RCC 7860 (cell line): ENCODE data around the gene PCDH1.

Experiments
- DNase-seq: peaks from one replicate; pipeline ENCODE4 v3.0.0-alpha.2; 2015; ENCODE audit warnings: low spot score
- FAIRE-seq: peaks from 2 replicates; lab custom pipeline; 2012; peaks lifted over from hg19 to GRCh38; lab: Jason Lieb, UNC

Gene PCDH1

DNA sequence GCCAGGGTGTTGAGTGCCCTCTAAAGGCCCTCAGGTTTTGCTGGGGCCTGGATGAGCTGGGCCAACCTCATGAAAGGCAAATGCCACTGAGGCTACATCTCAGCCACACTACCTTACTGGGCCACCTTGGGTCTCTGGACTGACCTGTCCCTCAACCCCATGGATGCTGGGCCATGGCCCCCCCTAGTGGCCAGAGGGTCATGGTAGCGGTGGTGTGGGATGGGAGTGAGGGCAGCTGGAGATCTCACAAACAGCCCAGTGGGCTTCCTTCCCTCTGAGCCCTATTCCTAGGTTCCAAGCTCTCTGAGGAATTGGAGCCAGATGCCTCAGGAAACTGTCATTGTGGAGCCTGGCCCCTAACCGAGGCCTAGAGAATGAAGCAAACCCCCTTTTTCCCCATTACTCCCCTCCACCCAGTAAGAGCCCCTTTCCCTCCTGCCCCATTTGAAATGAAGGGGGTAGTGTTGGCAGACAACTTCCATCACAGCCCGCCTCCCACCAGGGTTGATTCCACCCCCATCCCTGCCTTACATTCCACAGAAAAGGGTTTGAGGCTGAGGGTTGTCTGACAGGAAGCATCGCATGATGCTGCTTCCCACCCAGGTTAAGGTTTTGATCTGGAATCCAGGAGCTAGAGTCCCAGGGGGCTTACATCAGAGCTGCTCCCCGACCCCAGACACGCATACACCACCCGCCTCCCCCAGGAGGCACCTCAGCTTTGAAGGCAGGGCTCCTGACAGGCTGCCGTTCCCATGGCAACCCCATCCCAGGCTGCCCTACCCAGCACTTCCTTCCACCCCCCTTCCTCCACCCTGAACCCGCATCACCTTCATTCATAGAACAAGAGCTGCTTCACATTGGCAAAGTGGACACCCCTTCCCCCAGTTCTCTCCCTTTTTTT, 63.9 kb downstream of the PCDH1 start:
- FAIRE-seq: no peak

GRCh38 chr5:141812512-141812911, 65.7 kb downstream of the PCDH1 start:
- FAIRE-seq: no peak
- DNase-seq: no peak

More for the DNA sequence above, 63.9 kb downstream of the PCDH1 start:
- peak; percentile 34 for DNase-seq

GRCh38 chr5:141811287-141812155, 66.7 kb downstream of the PCDH1 start:
- FAIRE-seq (no peak), DNase-seq (no peak)

GRCh38 chr5:141810702-141811101, 67.5 kb downstream of the PCDH1 start:
- FAIRE-seq: no peak

GRCh38 chr5:141809380-141810096, 68.7 kb downstream of the PCDH1 start:
- DNase-seq (no peak), FAIRE-seq (no peak)

More at GRCh38 chr5:141810702-141811101, 67.5 kb downstream of the PCDH1 start:
- DNase-seq: no peak

GRCh38 chr5:141808857-141809256, 69.4 kb downstream of the PCDH1 start:
- DNase-seq: no peak
- no peak for FAIRE-seq

DNA sequence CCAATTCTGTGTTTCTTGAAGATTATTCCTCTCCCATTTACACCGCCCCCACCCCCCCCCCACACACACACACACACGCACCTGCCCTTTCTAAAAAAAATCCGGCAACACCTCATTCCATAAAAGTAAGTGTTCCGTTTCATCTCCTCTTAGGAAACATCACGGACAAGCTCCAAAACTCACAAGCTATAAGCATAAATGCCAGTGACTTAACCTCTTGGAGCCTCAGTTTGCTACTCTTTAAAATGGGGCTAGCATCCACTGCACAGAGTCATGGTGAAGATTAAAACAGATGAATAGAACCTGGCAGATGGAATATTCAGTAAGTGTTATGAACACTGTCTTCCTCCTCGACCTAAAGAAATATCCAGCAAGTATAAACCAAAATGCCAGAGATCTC, 70.5 kb downstream of the PCDH1 start:
- no peak for FAIRE-seq
- DNase-seq: no peak

GRCh38 chr5:141807329-141807728, 70.9 kb downstream of the PCDH1 start:
- DNase-seq (no peak), FAIRE-seq (no peak)

DNA sequence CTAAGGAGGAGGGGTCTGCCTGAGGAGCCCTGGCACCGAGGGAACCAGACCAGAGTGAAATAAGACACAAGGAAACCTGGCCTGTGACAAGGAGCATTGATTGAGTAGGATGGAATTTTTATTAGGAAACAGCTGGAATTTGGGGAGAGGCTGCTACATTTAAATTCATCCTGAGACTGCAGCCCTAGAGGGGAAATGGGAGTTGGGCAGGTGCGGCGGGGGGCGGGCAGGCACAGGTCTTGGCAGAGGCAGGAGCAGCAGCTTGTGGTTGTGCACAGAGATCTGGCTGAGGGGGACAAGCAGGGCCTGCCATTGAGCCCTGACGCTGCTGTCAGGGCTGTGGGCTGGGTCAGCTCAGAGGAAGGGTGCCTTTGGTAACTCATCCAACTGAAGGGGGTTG, 71.6 kb downstream of the PCDH1 start:
- FAIRE-seq: no peak

DNA sequence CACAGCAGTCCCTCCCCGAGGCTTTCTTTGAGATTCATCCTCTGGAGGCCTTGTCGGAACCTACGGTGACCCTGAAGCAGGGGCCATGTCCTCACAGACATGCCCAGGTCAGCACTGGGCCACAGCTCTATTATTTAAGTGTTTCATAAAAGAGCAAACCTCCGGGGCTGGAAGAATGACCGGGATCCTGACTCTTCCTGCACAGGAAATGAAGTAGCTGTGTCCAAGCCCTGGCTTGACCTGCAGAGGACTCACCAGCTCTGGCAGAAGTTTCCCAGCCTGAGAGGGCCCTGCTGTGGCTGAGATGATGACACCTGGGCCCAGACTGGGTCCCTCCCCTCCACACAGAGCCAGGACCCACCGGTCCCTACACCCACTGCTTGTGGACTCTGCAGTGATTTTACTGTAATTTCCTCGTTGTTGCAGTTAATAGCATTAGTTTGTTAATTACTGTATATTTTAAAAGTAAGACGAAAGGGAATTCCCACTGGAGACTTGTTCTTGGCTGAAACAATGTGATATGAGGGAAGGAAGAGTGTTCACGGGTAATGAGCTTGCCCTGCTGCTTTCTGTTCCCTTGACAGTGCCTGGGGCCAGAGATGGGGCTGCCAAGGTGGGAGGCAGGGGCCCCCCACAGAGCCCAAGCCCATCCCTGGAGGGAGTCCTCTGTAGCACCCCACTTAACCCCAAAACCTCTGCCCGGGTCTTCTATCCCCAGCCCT, 72.2 kb downstream of the PCDH1 start:
- DNase-seq (no peak), FAIRE-seq (no peak)

More for the DNA sequence above, 71.6 kb downstream of the PCDH1 start:
- DNase-seq: no peak

DNA sequence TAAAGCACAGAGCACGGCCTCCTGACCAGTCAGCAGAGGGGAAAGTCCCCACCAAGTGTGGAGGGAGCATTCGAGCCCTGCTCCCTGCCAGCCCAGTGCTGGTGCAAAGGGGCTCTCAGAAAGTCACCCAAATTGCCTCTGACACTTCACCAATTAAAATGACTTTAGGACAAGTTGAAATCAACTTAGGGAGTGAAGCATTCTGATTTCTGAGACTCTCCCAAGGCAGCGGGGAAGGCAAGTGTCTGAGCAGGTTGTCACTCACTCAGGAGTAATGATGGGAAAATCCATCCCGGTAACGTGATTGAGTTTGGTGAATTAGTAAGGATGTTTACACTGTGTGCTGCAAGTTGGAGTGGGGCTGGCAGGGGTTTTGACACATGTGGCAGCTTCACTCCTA, 73.7 kb downstream of the PCDH1 start:
- FAIRE-seq: no peak
- no peak for DNase-seq
